HEK293 (cell line): Measurements from ENCODE around the gene TBX3.
A peak's percentile ranks its signal among the peaks of the same experiment; 100 is the strongest.

Source experiments
- CTCF ChIA-PET: fragments of 350-600 bp; formaldehyde crosslinking; extraction: SDS; loops from one replicate; lab custom pipeline; 2021; ENCODE audit warnings: antibody characterized with exemption; lab: Yijun Ruan, JAX
- POLR2A ChIA-PET: fragments of 300-600 bp; formaldehyde crosslinking; extraction: SDS; loops from one replicate; lab custom pipeline; 2020; ENCODE audit warnings: antibody characterized with exemption, inconsistent platforms; lab: Yijun Ruan, JAX
- H3K27ac ChIP-seq: fragments of 200-500 bp; sonication (Bioruptor generic); 2 replicates; pipeline ENCODE4 v1.5.1; 2014; ENCODE audit warnings: low read depth, low read length, control low read depth, inconsistent platforms; ENCODE audit errors: extremely low read depth
- H3K36me3 ChIP-seq, 2 experiments: fragments of 200-500 bp in 1 of 2; sonication (Bioruptor generic) in 1 of 2; 1 replicate in 1 of 2; 2 replicates in 1 of 2; pipeline ENCODE4 v1.5.1; 2014 to 2017; ENCODE audit warnings: inconsistent platforms in 2 of 2, low read length in 2 of 2; ENCODE audit not compliant: control insufficient read depth in 2 of 2, insufficient read depth in 1 of 2
- H3K4me1 ChIP-seq: fragments of 200-500 bp; sonication (Bioruptor generic); 2 replicates; pipeline ENCODE4 v1.5.1; 2014; ENCODE audit warnings: mild to moderate bottlenecking, low read length, inconsistent platforms; ENCODE audit not compliant: control insufficient read depth, insufficient read depth
- H3K4me3 ChIP-seq: 2 replicates; pipeline ENCODE4 v1.5.1; 2011; ENCODE audit warnings: low read depth, mild to moderate bottlenecking, control low read depth, low read length, moderate library complexity
- H3K9me3 ChIP-seq: fragments of 200-500 bp; sonication (Bioruptor generic); 2 replicates; pipeline ENCODE4 v1.5.1; 2014; ENCODE audit warnings: low read depth, low read length, inconsistent platforms; ENCODE audit not compliant: control insufficient read depth, insufficient read depth
- HOXA7 ChIP-seq: sonication (generic); formaldehyde crosslinking; IDR thresholded peaks from 2 replicates; pipeline ENCODE4 v1.8.1; 2022; ENCODE audit warnings: missing genetic modification reagents, borderline replicate concordance
- KLF9 ChIP-seq: fragments of 450-650 bp; formaldehyde crosslinking; IDR thresholded peaks from 2 replicates; pipeline ENCODE4 v1.5.1; 2016; ENCODE audit warnings: missing biosample characterization, missing genetic modification characterization, low read depth
- MEIS1 ChIP-seq: sonication (generic); formaldehyde crosslinking; IDR thresholded peaks from 2 replicates; pipeline ENCODE4 v1.8.1; 2022; ENCODE audit warnings: missing genetic modification reagents, mild to moderate bottlenecking, borderline replicate concordance
- MYNN ChIP-seq: fragments of 450-650 bp; formaldehyde crosslinking; IDR thresholded peaks from 2 replicates; pipeline ENCODE4 v1.5.1; 2016; ENCODE audit warnings: missing biosample characterization, missing genetic modification characterization, borderline replicate concordance
- SCRT2 ChIP-seq: fragments of 450-650 bp; formaldehyde crosslinking; IDR thresholded peaks from 2 replicates; pipeline ENCODE4 v1.5.1; 2016; ENCODE audit warnings: missing biosample characterization, missing genetic modification characterization
- YY1 ChIP-seq: fragments of 450-650 bp; formaldehyde crosslinking; IDR thresholded peaks from 2 replicates; pipeline ENCODE4 v1.5.1; 2018; ENCODE audit warnings: missing biosample characterization, missing genetic modification characterization
- ZBTB10 ChIP-seq: fragments of 450-650 bp; formaldehyde crosslinking; IDR thresholded peaks from 2 replicates; pipeline ENCODE4 v1.5.1; 2016; ENCODE audit warnings: missing biosample characterization, missing genetic modification characterization
- ZBTB11 ChIP-seq: fragments of 450-650 bp; formaldehyde crosslinking; conservative IDR thresholded peaks from 2 replicates; pipeline ENCODE4 v1.5.1; 2016; ENCODE audit warnings: low read depth, missing biosample characterization, missing genetic modification characterization
- ZBTB20 ChIP-seq: fragments of 450-650 bp; formaldehyde crosslinking; IDR thresholded peaks from 2 replicates; pipeline ENCODE4 v1.5.1; 2016; ENCODE audit warnings: missing biosample characterization, missing genetic modification characterization
- ZFHX2 ChIP-seq: fragments of 450-650 bp; formaldehyde crosslinking; conservative IDR thresholded peaks from 2 replicates; pipeline ENCODE4 v1.5.1; 2016; ENCODE audit warnings: missing biosample characterization, missing genetic modification characterization
- ZNF121 ChIP-seq: fragments of 450-650 bp; formaldehyde crosslinking; IDR thresholded peaks from 2 replicates; pipeline ENCODE4 v1.5.1; 2016; ENCODE audit warnings: missing biosample characterization, missing genetic modification characterization
- ZNF175 ChIP-seq: fragments of 450-650 bp; formaldehyde crosslinking; IDR thresholded peaks from 2 replicates; pipeline ENCODE4 v1.5.1; 2016; ENCODE audit warnings: missing biosample characterization, missing genetic modification characterization
- ZNF202 ChIP-seq: fragments of 450-650 bp; formaldehyde crosslinking; IDR thresholded peaks from 2 replicates; pipeline ENCODE4 v1.5.1; 2016; ENCODE audit warnings: missing biosample characterization, missing genetic modification characterization, borderline replicate concordance
- ZNF280C ChIP-seq: fragments of 450-650 bp; formaldehyde crosslinking; IDR thresholded peaks from 2 replicates; pipeline ENCODE4 v1.5.1; 2016; ENCODE audit warnings: missing biosample characterization, missing genetic modification characterization
- ZNF37A ChIP-seq: fragments of 450-650 bp; IDR thresholded peaks from 2 replicates; pipeline ENCODE4 v1.5.1; 2018; ENCODE audit warnings: missing biosample characterization, missing genetic modification characterization
- ZNF501 ChIP-seq: fragments of 450-650 bp; formaldehyde crosslinking; IDR thresholded peaks from 2 replicates; pipeline ENCODE4 v1.5.1; 2016; ENCODE audit warnings: missing biosample characterization, missing genetic modification characterization
- ZNF530 ChIP-seq: fragments of 450-650 bp; formaldehyde crosslinking; IDR thresholded peaks from 2 replicates; pipeline ENCODE4 v1.5.1; 2016; ENCODE audit warnings: low read depth, missing biosample characterization, missing genetic modification characterization
- ZNF610 ChIP-seq: fragments of 450-650 bp; formaldehyde crosslinking; IDR thresholded peaks from 2 replicates; pipeline ENCODE4 v1.5.1; 2016; ENCODE audit warnings: missing biosample characterization, missing genetic modification characterization, borderline replicate concordance
- ZNF621 ChIP-seq: fragments of 450-650 bp; formaldehyde crosslinking; IDR thresholded peaks from 2 replicates; pipeline ENCODE4 v1.5.1; 2017; ENCODE audit warnings: missing biosample characterization, missing genetic modification characterization
- ZNF747 ChIP-seq: fragments of 450-650 bp; formaldehyde crosslinking; IDR thresholded peaks from 2 replicates; pipeline ENCODE4 v1.5.1; 2016; ENCODE audit warnings: missing biosample characterization, missing genetic modification characterization
- ZSCAN30 ChIP-seq: fragments of 450-650 bp; IDR thresholded peaks from 2 replicates; pipeline ENCODE4 v1.5.1; 2018; ENCODE audit warnings: missing biosample characterization, mild to moderate bottlenecking, missing genetic modification characterization, moderate library complexity
- ZSCAN4 ChIP-seq: fragments of 450-650 bp; formaldehyde crosslinking; IDR thresholded peaks from 2 replicates; pipeline ENCODE4 v1.5.1; 2017; ENCODE audit warnings: missing biosample characterization, missing genetic modification characterization

The TBX3 gene

GRCh38 chr12:114684870-114685273 lies 897 bp upstream of the TBX3 start:
- ChIA-PET POLR2A (interaction anchor here (0.6 to 2.2 kb wide), 33 partner anchors 7 to 772 kb away, joined by 3 to 17 read pairs (median 5); no protein-coding TSS in a partner anchor), CTCF (interaction anchor here (0.5 to 1.1 kb wide), 7 partner anchors 17 to 1511 kb away, joined by 3 to 4 read pairs (median 3); no protein-coding TSS in a partner anchor)

More at GRCh38 chr12:114684870-114685273, 897 bp upstream of the TBX3 start:
- H3K27ac ChIP-seq = peak overlapping the region; percentile 91
- no peak for TF ChIP-seq ZNF121
- TF ChIP-seq ZBTB10 = 0 out of 2 replicates have a peak, but pooled peaks have one; percentile 23
- no peak for TF ChIP-seq ZNF175
- TF ChIP-seq ZBTB11 (tag by site-specific recombination) = 0 out of 2 replicates have a peak, but pooled peaks have one; percentile 25
- peak; percentile 27 for TF ChIP-seq ZFHX2
- no peak for TF ChIP-seq MYNN (tag by site-specific recombination)
- no peak for TF ChIP-seq ZNF280C (tag by site-specific recombination)
- TF ChIP-seq ZNF747 (tag by site-specific recombination) = no peak
- no peak for TF ChIP-seq ZNF610
- no peak for TF ChIP-seq ZNF621 (tag by site-specific recombination)
- TF ChIP-seq KLF9 (tag by site-specific recombination) = no peak
- no peak for TF ChIP-seq HOXA7 (CRISPR knock-in tag)
- 0 out of 2 replicates have a peak, but pooled peaks have one; percentile 1 for TF ChIP-seq ZNF501
- TF ChIP-seq ZBTB20 = peak; percentile 75; the same call in 1 of the 2 replicates
- 0 out of 2 replicates have a peak, but pooled peaks have one; percentile 0 for TF ChIP-seq ZSCAN30 (tag by site-specific recombination)
- peak; percentile 9; the same call in 1 of the 2 replicates for TF ChIP-seq ZSCAN4 (tag by site-specific recombination)
- TF ChIP-seq ZNF202 (tag by site-specific recombination) = no peak
- TF ChIP-seq MEIS1 (CRISPR knock-in tag) = no peak
- TF ChIP-seq ZNF530 (tag by site-specific recombination) = no peak
- TF ChIP-seq YY1 (tag by site-specific recombination) = 0 out of 2 replicates have a peak, but pooled peaks have one; percentile 47
- no peak for TF ChIP-seq ZNF37A (tag by site-specific recombination)
- TF ChIP-seq SCRT2 = no peak
- H3K9me3 ChIP-seq = no peaks in the 10 kb centered on the region; the same call in 1 of the 2 replicates
- peaks cover 0 to 15% of the 10 kb centered on the region in 2 experiments; a peak in 1 of 3 replicates for H3K36me3 ChIP-seq
- H3K4me3 ChIP-seq = peak overlapping the region; percentile 88
- peaks cover 4% of the 10 kb centered on the region for H3K4me1 ChIP-seq
